ENCODE results near the gene TP53RK. TPM values are rescaled to one million over a fixed set of nuclear protein-coding genes. Genes with fewer than 3 reads are reported as not detected.

Gene TP53RK
- total and polyA plus RNA-seq, 2 of the 13 experiments (the other 11 are each of a cell fraction or from before 2014, with no cell fraction given) = 12.9 to 25.5 TPM

DNA sequence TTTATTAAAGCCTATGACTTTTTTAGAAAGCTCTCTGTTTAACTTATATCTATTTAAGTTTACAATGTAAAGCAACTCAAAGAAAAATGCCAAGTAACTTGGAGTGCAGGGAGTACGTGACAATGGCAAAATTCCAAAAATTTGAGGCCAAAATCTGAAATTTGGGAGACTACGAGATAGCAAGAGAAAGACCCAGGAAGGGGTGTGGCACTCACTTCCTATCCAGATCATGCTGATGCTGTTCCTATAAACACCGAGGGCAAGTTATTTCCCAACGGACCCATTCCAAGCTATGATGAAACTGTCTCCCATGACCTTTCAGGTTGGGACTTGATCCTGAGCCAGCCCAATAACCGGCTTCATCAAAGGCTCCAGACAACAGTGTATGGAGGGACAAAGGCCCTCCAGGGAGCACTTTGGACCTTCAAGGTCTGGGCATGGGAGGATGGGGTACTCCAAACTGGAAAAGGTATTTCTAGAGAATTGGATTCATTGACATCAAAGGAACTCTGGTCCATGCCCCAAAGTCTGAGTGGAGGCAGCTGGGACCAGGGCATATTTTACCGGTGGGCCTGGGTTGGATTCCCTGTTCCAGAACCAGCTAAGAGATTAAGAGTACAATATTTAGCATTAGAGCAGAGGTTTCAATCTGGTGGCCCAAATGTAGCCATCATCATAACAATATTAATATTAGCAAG is 22.3 kb downstream of the TP53RK start (continued):
- TF ChIP-seq ZNF280D (CRISPR knock-in tag; IDR thresholded peaks at IDR 0.05) (peak; percentile 100), YEATS2 (CRISPR knock-in tag; IDR thresholded peaks at IDR 0.05; ENCODE audit: borderline replicate concordance) (peak; percentile 94), BHLHE40 (IDR thresholded peaks at IDR 0.05; ENCODE audit: low read length) (peak; percentile 82), ZNF883 (CRISPR knock-in tag; IDR thresholded peaks at IDR 0.05; ENCODE audit: not compliant biosample characterization) (peak; percentile 54), ZSCAN29 (CRISPR knock-in tag; conservative IDR thresholded peaks at IDR 0.05) (peak; percentile 94; the same call in 1 of the 2 replicates), ZNF556 (CRISPR knock-in tag; IDR thresholded peaks at IDR 0.05; ENCODE audit: borderline replicate concordance) (peak; percentile 93; the same call in 1 of the 2 replicates), ESRRA (CRISPR knock-in tag; IDR thresholded peaks at IDR 0.05; ENCODE audit: low read depth) (peak; percentile 100), RERE (CRISPR knock-in tag; IDR thresholded peaks at IDR 0.05; ENCODE audit: low read depth) (peak; percentile 99), NR1H2 (CRISPR knock-in tag; IDR thresholded peaks at IDR 0.05; ENCODE audit: borderline replicate concordance, low read depth) (peak; percentile 84; the same call in 1 of the 2 replicates), NR2C2 (CRISPR knock-in tag; IDR thresholded peaks at IDR 0.05; ENCODE audit: borderline replicate concordance) (peak; percentile 96), SALL1 (CRISPR knock-in tag; IDR thresholded peaks at IDR 0.05) (peak; percentile 100), TERF1 (CRISPR knock-in tag; IDR thresholded peaks at IDR 0.05) (no peak), POLR2A (IDR thresholded peaks at IDR 0.05; ENCODE audit: insufficient read depth in 1 of 2, low read depth in 2 of 2, low read length in 2 of 2) (no peak), ZNF850 (CRISPR knock-in tag; conservative IDR thresholded peaks at IDR 0.05) (no peak; the same call in 1 of the 2 replicates), PPARG (CRISPR knock-in tag; conservative IDR thresholded peaks at IDR 0.05) (peak; percentile 97)
- TF ChIP-seq, protein P1, sequence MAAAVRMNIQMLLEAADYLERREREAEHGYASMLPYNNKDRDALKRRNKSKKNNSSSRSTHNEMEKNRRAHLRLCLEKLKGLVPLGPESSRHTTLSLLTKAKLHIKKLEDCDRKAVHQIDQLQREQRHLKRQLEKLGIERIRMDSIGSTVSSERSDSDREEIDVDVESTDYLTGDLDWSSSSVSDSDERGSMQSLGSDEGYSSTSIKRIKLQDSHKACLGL (CRISPR knock-in tag; IDR thresholded peaks at IDR 0.05) = no peak; the same call in 1 of the 2 replicates
- TF ChIP-seq, protein P2, sequence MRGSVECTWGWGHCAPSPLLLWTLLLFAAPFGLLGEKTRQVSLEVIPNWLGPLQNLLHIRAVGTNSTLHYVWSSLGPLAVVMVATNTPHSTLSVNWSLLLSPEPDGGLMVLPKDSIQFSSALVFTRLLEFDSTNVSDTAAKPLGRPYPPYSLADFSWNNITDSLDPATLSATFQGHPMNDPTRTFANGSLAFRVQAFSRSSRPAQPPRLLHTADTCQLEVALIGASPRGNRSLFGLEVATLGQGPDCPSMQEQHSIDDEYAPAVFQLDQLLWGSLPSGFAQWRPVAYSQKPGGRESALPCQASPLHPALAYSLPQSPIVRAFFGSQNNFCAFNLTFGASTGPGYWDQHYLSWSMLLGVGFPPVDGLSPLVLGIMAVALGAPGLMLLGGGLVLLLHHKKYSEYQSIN (CRISPR knock-in tag; IDR thresholded peaks at IDR 0.05; ENCODE audit: borderline replicate concordance) = no peak

Measured in HepG2 (cell line).